PFSK-1 (cell line): ENCODE measurements around the gene PARVB.

Experiments
- FOXP2 ChIP-seq: optimal IDR thresholded peaks from 2 replicates; pipeline ENCODE3; 2011; ENCODE audit warnings: borderline replicate concordance, control low read depth, inconsistent platforms; ENCODE audit not compliant: insufficient read depth; ENCODE audit errors: extremely low read length, extremely low read depth
- POLR2AphosphoS5 ChIP-seq: IDR thresholded peaks from 2 replicates; pipeline ENCODE4 v1.6.1; 2012; ENCODE audit warnings: low read depth, mild to moderate bottlenecking, control low read depth, low read length, moderate library complexity
- REST ChIP-seq, 2 experiments: IDR thresholded peaks; 2 replicates each; pipeline versions ENCODE4 v1.6.1 to v1.8.0; 2011 to 2012; ENCODE audit warnings: low read depth in 2 of 2, low read length in 2 of 2, control low read depth in 1 of 2, inconsistent platforms in 1 of 2, mild to moderate bottlenecking in 1 of 2, moderate library complexity in 1 of 2; ENCODE audit not compliant: insufficient read depth in 1 of 2
- SIN3A ChIP-seq: IDR thresholded peaks from 2 replicates; pipeline ENCODE4 v1.6.1; 2012; ENCODE audit warnings: mild to moderate bottlenecking, low read length, moderate library complexity, borderline replicate concordance; ENCODE audit not compliant: insufficient read depth
- TAF1 ChIP-seq: IDR thresholded peaks from 2 replicates; pipeline ENCODE4 v1.6.1; 2012; ENCODE audit warnings: low read length, control low read depth, borderline replicate concordance; ENCODE audit not compliant: insufficient read depth

Gene PARVB

DNA sequence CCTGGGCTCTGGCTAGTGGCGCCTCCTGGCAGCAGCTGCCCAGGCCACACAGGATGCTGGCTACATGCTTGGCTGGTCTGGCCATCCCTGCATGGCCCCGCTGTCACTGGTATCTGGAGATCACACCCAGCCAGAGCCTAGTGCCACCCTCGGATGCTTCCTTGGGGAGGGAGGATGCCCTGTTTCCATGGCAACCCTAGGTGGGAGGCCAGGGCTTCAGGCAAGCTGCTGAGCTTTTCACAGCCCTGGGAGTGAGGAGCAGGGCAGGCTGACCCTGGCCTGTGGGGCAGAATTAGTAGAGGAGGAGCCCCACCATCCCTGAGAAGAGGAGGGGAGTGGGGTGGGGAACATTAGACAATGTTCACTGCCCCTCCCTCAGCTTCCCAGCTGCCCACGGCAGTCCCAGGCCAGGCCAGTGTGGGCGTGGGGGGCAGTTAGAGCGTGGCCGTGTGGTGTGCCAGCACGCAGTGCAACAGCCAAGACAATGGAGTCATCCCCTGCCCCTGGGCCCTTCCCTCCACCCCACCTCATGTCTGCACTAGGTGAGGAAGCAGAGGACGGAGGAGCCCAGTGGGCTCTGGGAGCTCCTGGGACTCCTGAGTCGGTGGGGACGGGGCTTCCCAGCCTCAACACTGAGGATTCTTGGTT lies 50.4 kb downstream of the PARVB start:
- TF ChIP-seq FOXP2 (no peak), TAF1 (no peak), POLR2AphosphoS5 (no peak), SIN3A (no peak), REST (IDR thresholded peaks at IDR 0.05; ENCODE audit: insufficient read depth in 1 of 2, low read depth in 2 of 2, low read length in 2 of 2) (no peak)

DNA sequence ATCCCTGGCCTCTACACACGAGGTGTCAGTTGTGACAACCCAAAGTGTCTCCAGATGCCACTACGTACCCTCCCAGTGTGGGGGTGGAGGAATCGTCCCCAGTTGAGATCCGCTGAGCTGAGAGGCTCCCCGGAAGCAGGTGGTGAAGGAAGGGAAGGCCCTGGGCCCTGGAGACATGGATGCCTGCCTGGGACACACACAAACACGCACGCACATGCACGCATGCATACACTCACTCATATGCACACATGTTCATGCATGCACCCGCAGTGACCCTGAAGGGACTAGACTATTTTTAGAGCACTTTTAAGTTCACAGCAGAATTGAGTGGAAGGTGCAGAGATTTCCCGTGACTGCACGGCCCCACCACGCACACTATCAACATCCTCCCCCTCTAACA lies 50.9 kb downstream of the PARVB start:
- TF ChIP-seq TAF1 (no peak), POLR2AphosphoS5 (no peak), FOXP2 (no peak), REST (IDR thresholded peaks at IDR 0.05; ENCODE audit: insufficient read depth in 1 of 2, low read depth in 2 of 2, low read length in 2 of 2) (no peak), SIN3A (no peak)

- no peak for TF ChIP-seq SIN3A
- no peak for TF ChIP-seq TAF1
- no peak for TF ChIP-seq REST (IDR thresholded peaks at IDR 0.05; ENCODE audit: insufficient read depth in 1 of 2, low read depth in 2 of 2, low read length in 2 of 2)
- TF ChIP-seq POLR2AphosphoS5, result no peak
- TF ChIP-seq FOXP2, result no peak
Measured at GRCh38 chr22:44075670-44076069, 51.6 kb downstream of the PARVB start.

DNA sequence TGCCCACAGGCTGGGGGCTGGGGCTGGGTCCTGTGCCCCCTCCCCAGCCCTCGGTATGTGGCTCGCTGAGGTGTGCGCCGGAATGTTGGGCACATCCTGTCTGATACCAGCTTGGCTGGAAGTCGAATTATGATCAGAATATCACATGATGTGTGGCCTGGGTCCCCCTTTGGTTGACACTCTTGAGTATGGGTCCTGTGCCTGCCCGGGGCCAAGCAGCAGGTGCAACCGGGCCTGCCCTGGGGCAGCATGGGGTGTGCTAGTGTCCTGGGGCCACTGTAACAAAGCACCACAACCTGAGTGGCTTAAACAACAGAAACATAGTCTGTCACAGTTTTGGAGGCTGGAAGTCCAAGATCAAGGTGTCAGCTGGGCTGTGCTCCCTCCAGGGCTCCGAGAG lies 52.7 kb downstream of the PARVB start:
- no peak for TF ChIP-seq SIN3A
- TF ChIP-seq FOXP2, result no peak
- TF ChIP-seq REST (IDR thresholded peaks at IDR 0.05; ENCODE audit: insufficient read depth in 1 of 2, low read depth in 2 of 2, low read length in 2 of 2), result no peak
- TF ChIP-seq POLR2AphosphoS5, result no peak
- TF ChIP-seq TAF1, result no peak
